ENCODE measurements around the gene MACROD1. TPM values are rescaled to one million over a fixed set of nuclear protein-coding genes. Genes with fewer than 3 reads are reported as not detected.

Gene MACROD1
- total and polyA plus RNA-seq, 10 of the 15 experiments (the other 5 are each of a cell fraction or from before 2014, with no cell fraction given): 1.2 to 22.7 (median 11.3) TPM; not detected in 1

DNA sequence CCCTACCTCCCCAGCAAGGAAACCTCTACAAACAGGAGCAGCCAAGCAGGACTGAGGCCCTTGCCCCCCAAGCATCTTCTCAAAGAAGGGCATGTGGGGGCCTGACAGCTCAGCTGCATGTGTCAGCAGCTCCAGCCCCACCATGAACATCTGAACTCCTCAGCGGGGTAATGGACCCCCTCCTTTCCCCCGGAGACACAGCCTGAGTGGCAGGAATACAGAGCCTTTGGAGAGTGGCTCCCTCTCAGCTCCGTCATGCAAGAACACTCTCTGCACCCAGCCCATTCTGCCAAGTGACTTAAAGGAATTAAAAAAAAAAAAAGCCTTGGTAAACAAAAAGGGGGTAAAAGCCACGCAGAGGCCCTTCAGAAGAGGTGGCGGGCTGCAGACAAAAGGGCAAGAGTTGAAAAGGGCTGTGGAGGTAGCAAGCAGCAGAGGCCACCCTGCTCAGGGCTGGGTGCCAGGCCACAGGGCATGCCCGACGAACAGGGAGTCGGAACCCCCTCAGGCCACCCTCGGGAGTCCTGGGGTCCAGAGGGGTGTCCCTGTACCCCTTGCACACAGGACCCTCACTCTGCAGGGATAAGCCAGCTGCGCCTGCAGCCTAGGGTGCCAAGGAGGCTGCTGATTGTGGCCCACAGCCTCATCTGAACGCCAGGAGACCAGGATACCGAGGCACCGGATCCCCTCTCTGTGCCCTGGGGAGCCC lies 62.5 kb downstream of the MACROD1 start:
- Histone ChIP-seq H3K4me3 (no peak overlapping the region), H3K9me3 (replicated peaks; ENCODE audit: control insufficient read depth, insufficient read depth, low read length) (no peaks in the 10 kb centered on the region), H3K4me2 (ENCODE audit: control insufficient read depth, insufficient read depth) (no peak overlapping the region), H4K20me1 (ENCODE audit: control insufficient read depth, insufficient read depth) (no peaks in the 10 kb centered on the region), H3K4me1 (ENCODE audit: control insufficient read depth, insufficient read depth, low read length) (no peaks in the 10 kb centered on the region; the same call in 1 of the 2 replicates), H3K27me3 (replicated peaks in 1 of 2; ENCODE audit: control insufficient read depth in 2 of 2, insufficient read depth in 2 of 2, low read length in 1 of 2) (no peaks in the 10 kb centered on the region; a peak in 1 of 4 replicates), H3K36me3 (ENCODE audit: control insufficient read depth in 2 of 2, insufficient read depth in 2 of 2, low read length in 1 of 2) (no peaks in the 10 kb centered on the region), H3K27ac (ENCODE audit: control insufficient read depth, insufficient read depth) (no peak overlapping the region), H2AFZ (ENCODE audit: control insufficient read depth, low read depth, low read length) (no peak overlapping the region), H3K9ac (ENCODE audit: control insufficient read depth, insufficient read depth, low read length) (no peak overlapping the region), H3K79me2 (ENCODE audit: control insufficient read depth, insufficient read depth, low read length) (no peaks in the 10 kb centered on the region)
- WGBS (ENCODE audit: insufficient coverage, insufficient replicate concordance, low lambda C conversion rate, missing lambda C conversion rate): 50% methylated on average over 13 of the region's 13 CpGs
- POLR2A ChIA-PET: no interaction called here
- in situ Hi-C loops (cut with MboI): no loop called here
- no TSS peak for BruUV-seq (replicated peaks)
- CTCF ChIA-PET: no interaction called here
- ATAC-seq (no peak), DNase-seq (ENCODE audit: low read depth, low spot score) (no peak), FAIRE-seq (no peak)
- SMC1A ChIA-PET (ENCODE audit: uncharacterized antibody, unreplicated experiment): interaction anchor here (0.6 kb wide), 1 partner anchor 270 kb away, joined by 3 read pairs; no protein-coding TSS in a partner anchor
- RAD21 ChIA-PET (ENCODE audit: unreplicated experiment): no interaction called here
- intact Hi-C loops (cut with micrococcal nuclease; ENCODE audit: unreplicated experiment): loop anchor here (5.0 kb wide), 1 partner anchor 44 kb away; no protein-coding TSS in a partner anchor
- TF ChIP-seq NRF1 (conservative IDR thresholded peaks at IDR 0.05; ENCODE audit: low read depth, low read length) (no peak), RAD21 (IDR thresholded peaks at IDR 0.05; ENCODE audit: insufficient read depth, low read depth, low read length) (no peak), ZNF217 (IDR thresholded peaks at IDR 0.05) (no peak), ZNF384 (IDR thresholded peaks at IDR 0.05; ENCODE audit: borderline replicate concordance, low read depth, low read length) (no peak), SIX5 (IDR thresholded peaks at IDR 0.05; ENCODE audit: low read depth, low read length, severe bottlenecking) (no peak), KDM1A (IDR thresholded peaks at IDR 0.05; ENCODE audit: borderline replicate concordance) (no peak), SP1 (IDR thresholded peaks at IDR 0.05; ENCODE audit: low read depth, low read length) (no peak), NFXL1 (IDR thresholded peaks at IDR 0.05; ENCODE audit: borderline replicate concordance) (no peak), BMI1 (IDR thresholded peaks at IDR 0.05; ENCODE audit: borderline replicate concordance) (no peak), ZBTB40 (IDR thresholded peaks at IDR 0.05; ENCODE audit: borderline replicate concordance) (no peak), MAX (IDR thresholded peaks at IDR 0.05; ENCODE audit: low read depth, low read length) (no peak), MEF2B (IDR thresholded peaks at IDR 0.05; ENCODE audit: partially characterized antibody, poor library complexity, severe bottlenecking) (no peak), NR2C2 (IDR thresholded peaks at IDR 0.05; ENCODE audit: borderline replicate concordance, control insufficient read depth, insufficient read length, low read depth) (no peak), MTA2 (IDR thresholded peaks at IDR 0.05; ENCODE audit: low read depth) (no peak), CHD2 (IDR thresholded peaks at IDR 0.05; ENCODE audit: borderline replicate concordance, low read depth, low read length) (no peak), EZH2 (IDR thresholded peaks at IDR 0.05; ENCODE audit: borderline replicate concordance, control insufficient read depth, low read depth, low read length) (no peak)
- TF ChIP-seq, protein P1, sequence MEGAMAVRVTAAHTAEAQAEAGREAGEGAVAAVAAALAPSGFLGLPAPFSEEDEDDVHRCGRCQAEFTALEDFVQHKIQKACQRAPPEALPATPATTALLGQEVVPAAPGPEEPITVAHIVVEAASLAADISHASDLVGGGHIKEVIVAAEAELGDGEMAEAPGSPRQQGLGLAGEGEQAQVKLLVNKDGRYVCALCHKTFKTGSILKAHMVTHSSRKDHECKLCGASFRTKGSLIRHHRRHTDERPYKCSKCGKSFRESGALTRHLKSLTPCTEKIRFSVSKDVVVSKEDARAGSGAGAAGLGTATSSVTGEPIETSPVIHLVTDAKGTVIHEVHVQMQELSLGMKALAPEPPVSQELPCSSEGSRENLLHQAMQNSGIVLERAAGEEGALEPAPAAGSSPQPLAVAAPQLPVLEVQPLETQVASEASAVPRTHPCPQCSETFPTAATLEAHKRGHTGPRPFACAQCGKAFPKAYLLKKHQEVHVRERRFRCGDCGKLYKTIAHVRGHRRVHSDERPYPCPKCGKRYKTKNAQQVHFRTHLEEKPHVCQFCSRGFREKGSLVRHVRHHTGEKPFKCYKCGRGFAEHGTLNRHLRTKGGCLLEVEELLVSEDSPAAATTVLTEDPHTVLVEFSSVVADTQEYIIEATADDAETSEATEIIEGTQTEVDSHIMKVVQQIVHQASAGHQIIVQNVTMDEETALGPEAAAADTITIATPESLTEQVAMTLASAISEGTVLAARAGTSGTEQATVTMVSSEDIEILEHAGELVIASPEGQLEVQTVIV (IDR thresholded peaks at IDR 0.05; ENCODE audit: borderline replicate concordance, partially characterized antibody): no peak

All from GM12878 (cell line).